IPS-NIHi7 (cell line): Measurements from ENCODE around the gene GRK4.
A peak's percentile ranks its signal among the peaks of the same experiment; 100 is the strongest.

Experiments
- DNase-seq: peaks from one replicate; pipeline ENCODE4 v3.0.0; 2012; ENCODE audit warnings: mixed read lengths; ENCODE audit errors: extremely low spot score

Gene GRK4

DNA sequence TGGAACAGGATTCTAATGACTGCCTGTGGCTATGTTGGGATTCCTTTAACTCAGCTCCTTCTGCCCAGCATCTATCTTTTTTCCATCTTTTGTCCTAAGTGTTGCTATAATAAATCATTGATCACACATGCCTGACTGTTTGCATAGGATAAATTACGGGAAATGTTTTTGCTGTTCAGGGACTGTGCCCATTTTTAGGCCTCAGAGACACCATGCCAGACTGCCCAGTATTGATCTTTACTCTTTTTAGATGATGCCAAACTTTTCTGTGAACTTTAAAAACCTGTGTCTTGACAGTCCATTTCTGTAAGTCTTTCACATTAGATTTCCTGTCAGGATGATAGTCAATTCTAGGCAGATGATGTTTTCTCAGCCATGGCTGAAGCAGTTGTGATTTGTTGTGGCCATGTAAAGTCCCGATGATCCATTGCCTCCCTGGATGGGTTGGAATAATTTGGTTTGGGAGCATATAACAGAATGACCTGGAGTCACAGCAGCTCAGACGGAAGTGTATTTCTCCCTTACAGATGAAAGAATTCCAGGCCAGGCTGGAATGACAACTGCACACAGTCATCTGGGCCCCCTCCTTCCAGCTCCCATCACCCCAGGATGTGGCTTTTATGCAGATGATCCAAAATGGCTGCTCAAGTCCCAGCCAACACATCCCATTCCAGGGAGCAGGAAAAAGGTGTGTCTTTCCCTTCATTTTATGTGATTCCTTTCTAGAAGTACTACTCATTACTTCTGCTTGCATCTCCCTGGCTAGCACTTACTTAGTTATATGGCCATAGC, 107.5 kb downstream of the GRK4 start:
- DNase-seq = no peak

DNA sequence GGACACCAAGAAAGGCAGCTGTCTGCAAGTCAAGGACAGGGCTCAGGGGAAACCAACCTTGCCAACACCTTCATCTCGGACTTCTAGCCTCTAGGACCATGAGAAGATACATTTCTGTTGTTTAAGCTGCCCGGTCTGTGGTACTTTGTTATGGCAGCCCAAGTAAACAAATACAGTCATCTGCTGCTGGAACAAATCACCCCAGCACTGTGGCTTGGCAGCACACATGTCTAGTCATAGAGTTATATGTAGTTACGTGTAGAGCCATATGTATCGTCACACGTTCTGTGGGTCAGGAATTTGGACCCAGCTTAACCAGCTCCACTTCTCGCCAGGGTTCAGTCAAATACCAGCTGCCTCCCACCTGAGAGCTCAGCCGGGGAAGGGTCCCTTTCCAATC, 108.4 kb downstream of the GRK4 start:
- no peak for DNase-seq

DNA sequence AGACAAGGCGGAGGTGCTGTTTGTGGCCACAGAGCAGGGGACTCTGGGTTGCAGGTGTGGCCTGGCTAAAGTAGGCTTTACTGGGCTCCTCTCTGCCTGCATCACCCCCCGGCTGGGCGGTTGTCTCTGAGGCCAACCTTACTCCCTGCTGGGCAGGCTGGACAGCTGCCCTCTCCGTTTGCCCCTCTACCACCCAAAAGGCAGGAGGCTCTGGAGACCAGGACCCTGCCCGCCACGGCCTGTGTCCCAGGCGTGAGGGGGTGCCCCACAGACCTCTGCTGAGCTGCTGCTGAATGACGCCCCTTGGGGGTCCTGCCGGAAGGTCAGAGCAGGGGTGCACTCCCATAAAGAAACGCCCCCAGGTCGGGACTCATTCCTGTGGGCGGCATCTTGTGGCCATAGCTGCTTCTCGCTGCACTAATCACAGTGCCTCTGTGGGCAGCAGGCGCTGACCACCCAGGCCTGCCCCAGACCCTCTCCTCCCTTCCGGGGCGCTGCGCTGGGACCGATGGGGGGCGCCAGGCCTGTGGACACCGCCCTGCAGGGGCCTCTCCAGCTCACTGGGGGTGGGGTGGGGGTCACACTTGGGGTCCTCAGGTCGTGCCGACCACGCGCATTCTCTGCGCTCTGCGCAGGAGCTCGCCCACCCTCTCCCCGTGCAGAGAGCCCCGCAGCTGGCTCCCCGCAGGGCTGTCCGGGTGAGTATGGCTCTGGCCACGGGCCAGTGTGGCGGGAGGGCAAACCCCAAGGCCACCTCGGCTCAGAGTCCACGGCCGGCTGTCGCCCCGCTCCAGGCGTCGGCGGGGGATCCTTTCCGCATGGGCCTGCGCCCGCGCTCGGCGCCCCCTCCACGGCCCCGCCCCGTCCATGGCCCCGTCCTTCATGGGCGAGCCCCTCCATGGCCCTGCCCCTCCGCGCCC, 110.0 kb downstream of the GRK4 start:
- DNase-seq = peak; percentile 32

DNA sequence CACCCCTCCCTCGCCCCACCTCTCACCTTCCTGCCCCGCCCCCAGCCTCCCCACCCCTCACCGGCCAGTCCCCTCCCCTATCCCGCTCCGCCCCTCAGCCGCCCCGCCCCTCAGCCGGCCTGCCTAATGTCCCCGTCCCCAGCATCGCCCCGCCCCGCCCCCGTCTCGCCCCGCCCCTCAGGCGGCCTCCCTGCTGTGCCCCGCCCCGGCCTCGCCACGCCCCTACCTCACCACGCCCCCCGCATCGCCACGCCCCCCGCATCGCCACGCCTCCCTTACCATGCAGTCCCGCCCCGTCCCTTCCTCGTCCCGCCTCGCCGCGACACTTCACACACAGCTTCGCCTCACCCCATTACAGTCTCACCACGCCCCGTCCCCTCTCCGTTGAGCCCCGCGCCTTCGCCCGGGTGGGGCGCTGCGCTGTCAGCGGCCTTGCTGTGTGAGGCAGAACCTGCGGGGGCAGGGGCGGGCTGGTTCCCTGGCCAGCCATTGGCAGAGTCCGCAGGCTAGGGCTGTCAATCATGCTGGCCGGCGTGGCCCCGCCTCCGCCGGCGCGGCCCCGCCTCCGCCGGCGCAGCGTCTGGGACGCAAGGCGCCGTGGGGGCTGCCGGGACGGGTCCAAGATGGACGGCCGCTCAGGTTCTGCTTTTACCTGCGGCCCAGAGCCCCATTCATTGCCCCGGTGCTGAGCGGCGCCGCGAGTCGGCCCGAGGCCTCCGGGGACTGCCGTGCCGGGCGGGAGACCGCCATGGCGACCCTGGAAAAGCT, 110.9 kb downstream of the GRK4 start, which contains the start of the genes HTT and HTT-AS:
TSS of gene HTT (plus strand) at position 604 of the 768 bp plus-strand sequence. CDS start at position 749, 145 bp downstream.
TSS of gene HTT-AS (minus strand) at position 461 of the 768 bp plus-strand sequence.
- peak; percentile 96 for DNase-seq

DNA sequence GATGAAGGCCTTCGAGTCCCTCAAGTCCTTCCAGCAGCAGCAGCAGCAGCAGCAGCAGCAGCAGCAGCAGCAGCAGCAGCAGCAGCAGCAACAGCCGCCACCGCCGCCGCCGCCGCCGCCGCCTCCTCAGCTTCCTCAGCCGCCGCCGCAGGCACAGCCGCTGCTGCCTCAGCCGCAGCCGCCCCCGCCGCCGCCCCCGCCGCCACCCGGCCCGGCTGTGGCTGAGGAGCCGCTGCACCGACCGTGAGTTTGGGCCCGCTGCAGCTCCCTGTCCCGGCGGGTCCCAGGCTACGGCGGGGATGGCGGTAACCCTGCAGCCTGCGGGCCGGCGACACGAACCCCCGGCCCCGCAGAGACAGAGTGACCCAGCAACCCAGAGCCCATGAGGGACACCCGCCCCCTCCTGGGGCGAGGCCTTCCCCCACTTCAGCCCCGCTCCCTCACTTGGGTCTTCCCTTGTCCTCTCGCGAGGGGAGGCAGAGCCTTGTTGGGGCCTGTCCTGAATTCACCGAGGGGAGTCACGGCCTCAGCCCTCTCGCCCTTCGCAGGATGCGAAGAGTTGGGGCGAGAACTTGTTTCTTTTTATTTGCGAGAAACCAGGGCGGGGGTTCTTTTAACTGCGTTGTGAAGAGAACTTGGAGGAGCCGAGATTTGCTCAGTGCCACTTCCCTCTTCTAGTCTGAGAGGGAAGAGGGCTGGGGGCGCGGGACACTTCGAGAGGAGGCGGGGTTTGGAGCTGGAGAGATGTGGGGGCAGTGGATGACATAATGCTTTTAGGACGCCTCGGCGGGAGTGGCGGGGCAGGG, 111.7 kb downstream of the GRK4 start:
- DNase-seq = peak; percentile 78

DNA sequence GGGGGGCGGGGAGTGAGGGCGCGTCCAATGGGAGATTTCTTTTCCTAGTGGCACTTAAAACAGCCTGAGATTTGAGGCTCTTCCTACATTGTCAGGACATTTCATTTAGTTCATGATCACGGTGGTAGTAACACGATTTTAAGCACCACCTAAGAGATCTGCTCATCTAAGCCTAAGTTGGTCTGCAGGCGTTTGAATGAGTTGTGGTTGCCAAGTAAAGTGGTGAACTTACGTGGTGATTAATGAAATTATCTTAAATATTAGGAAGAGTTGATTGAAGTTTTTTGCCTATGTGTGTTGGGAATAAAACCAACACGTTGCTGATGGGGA, 112.2 kb downstream of the GRK4 start:
- DNase-seq = no peak

DNA sequence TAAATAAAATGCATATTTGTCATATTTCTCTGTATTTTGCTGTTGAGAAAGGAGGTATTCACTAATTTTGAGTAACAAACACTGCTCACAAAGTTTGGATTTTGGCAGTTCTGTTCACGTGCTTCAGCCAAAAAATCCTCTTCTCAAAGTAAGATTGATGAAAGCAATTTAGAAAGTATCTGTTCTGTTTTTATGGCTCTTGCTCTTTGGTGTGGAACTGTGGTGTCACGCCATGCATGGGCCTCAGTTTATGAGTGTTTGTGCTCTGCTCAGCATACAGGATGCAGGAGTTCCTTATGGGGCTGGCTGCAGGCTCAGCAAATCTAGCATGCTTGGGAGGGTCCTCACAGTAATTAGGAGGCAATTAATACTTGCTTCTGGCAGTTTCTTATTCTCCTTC, 114.4 kb downstream of the GRK4 start:
- DNase-seq = no peak

DNA sequence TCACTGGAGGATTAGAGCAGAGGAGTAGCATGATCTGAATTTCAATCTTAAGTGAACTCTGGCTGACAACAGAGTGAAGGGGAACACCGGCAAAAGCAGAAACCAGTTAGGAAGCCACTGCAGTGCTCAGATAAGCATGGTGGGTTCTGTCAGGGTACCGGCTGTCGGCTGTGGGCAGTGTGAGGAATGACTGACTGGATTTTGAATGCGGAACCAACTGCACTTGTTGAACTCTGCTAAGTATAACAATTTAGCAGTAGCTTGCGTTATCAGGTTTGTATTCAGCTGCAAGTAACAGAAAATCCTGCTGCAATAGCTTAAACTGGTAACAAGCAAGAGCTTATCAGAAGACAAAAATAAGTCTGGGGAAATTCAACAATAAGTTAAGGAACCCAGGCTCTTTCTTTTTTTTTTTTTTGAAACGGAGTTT, 116.3 kb downstream of the GRK4 start:
- DNase-seq = no peak

DNA sequence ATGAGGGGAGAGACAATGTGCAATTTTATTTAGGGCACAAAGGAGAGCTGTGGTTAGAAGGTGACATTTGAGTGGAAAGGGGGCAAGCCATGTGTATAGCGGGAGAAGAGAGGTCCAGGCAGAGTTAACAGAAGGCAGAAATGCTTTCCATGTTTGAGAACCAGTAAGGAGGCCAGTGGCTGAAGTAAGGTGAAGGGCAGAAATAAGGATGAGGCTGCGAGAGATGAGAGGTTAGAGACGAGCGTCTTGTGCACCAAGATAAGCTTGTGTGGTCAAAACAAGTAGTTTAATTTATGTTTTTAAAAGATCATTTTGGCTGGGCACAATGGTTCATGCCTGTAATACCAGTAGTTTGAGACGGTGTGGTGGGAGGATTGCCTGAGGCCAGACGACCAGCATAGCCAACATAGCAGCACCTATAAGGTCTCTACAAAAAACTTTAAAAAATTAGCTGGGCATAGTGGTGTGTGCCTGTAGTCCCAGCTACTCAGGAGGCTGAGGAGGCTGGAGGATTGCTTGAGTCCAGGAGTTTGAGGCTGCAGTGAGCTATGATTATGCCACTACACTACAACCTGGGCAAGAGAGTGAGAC, 119.6 kb downstream of the GRK4 start:
- no peak for DNase-seq

DNA sequence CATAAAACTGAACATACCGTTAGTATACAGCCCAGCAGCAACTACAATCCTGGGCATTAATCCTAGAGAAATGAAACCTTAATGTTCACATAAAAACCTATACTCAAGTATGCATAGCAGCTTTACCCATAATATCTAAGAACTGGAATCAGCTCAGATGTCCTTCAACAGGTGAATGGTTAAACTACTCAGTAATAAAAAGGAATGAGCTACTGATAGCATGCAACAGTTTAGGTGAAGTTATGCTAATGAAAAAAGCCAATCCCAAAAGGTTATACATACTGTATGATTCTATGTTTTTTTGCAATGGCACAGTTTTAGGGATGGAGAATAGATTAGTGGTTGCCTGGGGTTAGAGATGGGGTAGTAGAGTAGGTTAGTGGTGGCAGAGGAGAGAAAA, 120.4 kb downstream of the GRK4 start:
- DNase-seq = no peak

DNA sequence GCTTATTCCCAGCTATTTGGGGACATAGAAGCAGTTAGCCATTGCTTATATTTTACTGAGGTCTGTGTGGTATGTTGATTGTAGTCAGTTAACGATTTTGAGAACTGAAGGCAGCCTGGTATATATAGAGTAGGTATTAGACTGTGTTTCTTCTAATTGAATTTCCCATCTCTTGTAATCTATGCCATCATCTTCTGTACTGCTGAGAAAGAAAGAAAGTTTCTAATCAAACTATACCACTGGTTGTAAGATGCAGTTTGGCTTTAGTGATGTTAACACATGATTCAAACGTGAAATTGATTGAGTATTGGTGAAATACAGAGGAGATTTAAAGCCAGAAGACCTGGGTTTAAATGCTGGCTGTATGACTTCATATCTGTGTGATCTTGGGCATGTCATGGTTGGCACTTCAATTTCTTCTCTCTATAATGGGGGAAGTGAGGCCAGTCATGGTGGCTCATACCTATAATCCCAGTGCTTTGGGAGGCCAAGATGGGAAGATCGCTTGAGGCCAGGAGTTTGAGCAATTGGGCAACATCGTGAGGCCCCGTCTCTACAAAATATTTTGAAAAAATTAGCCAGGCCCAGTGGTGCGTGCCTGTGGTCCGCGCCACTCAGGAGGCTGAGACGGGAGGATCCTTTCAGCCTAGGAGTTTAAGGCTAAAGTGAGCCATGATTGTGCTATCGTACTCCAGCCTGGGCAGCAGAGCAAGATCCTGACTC, 122.7 kb downstream of the GRK4 start:
- no peak for DNase-seq

DNA sequence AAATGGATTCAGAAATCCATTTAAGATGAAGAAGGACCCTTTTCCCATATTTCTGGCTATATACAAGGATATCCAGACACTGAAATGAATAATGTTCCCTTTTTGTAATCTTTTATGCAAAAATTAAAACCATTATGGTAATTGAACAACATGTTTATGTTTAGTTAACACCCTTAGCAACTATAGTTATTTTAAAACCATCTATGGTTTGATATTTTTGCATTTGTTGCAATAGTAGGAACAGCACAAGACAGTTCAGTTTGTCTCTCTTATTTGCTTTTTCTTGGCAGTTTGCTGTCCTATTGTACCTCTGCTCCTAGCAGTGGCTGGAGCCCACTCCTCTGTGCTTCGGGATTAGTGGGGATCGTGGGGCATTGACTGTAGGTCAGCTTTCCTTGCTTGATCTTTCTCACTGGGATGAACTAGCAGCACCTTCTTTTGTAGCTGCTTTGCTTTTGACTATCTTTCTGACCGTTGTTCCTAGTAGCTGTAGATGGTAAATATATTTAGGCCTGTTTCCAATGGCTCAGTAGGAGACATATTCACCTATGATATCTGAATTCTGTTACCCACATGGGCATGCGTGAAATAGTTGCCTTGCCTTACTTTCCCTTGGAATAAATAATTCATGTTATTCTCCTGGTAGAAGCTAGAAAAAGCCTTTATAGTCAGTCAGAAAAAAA, 123.9 kb downstream of the GRK4 start:
- DNase-seq = no peak
